GM12801 (cell line): ENCODE measurements around the gene SLC25A47.

ENCODE experiments used
- TF ChIP-seq, protein P1 (sequence below): IDR thresholded peaks from one replicate; pipeline ENCODE4 v1.5.1; 2011; ENCODE audit warnings: control low read depth; ENCODE audit not compliant: insufficient read length; ENCODE audit errors: extremely low read depth

SLC25A47 gene

DNA sequence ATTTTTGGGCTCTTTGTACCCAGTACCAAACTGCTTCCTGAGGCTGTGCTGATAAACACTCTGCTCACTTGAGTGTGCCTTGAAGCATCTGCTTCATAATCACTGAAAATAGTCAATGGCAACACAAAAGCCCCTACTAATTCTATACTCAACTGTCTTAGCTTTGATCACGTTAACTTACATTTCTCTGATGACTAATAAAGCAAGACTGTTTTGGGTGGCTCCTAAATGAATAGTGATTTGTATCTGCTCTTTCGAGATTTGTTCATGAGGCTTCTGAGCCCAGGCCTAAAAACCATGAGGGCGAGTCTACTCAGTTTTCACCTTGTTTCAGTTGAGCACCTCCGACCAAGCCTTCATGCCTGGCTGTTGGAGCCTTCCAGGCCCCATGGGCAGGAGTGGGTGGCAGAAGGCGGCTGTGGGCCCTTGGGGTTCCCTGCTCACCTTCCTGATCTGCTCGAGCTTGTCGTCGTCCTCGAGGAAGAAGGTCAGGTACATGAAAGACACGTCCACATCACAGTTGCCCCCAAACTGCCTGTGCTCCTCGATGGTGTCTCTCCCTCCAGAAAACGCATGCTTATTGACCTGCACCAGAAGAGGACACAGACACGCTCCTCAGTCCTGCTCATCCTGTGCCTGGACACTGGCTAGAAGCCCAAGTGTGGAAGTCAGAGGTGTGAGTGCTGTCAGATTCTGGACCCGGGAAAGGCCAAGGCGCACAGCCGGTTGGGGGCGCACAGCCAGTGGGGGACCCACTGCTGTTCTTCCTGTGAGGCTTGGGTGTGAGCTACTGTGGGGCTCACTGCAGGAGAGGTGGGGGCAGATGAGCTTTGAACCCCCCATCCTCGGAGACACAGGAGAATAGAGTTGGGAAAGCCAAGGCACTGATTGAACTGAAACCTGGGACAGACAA lies 13.7 kb downstream of the SLC25A47 start:
- TF ChIP-seq, protein P1, sequence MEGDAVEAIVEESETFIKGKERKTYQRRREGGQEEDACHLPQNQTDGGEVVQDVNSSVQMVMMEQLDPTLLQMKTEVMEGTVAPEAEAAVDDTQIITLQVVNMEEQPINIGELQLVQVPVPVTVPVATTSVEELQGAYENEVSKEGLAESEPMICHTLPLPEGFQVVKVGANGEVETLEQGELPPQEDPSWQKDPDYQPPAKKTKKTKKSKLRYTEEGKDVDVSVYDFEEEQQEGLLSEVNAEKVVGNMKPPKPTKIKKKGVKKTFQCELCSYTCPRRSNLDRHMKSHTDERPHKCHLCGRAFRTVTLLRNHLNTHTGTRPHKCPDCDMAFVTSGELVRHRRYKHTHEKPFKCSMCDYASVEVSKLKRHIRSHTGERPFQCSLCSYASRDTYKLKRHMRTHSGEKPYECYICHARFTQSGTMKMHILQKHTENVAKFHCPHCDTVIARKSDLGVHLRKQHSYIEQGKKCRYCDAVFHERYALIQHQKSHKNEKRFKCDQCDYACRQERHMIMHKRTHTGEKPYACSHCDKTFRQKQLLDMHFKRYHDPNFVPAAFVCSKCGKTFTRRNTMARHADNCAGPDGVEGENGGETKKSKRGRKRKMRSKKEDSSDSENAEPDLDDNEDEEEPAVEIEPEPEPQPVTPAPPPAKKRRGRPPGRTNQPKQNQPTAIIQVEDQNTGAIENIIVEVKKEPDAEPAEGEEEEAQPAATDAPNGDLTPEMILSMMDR, result no peak

DNA sequence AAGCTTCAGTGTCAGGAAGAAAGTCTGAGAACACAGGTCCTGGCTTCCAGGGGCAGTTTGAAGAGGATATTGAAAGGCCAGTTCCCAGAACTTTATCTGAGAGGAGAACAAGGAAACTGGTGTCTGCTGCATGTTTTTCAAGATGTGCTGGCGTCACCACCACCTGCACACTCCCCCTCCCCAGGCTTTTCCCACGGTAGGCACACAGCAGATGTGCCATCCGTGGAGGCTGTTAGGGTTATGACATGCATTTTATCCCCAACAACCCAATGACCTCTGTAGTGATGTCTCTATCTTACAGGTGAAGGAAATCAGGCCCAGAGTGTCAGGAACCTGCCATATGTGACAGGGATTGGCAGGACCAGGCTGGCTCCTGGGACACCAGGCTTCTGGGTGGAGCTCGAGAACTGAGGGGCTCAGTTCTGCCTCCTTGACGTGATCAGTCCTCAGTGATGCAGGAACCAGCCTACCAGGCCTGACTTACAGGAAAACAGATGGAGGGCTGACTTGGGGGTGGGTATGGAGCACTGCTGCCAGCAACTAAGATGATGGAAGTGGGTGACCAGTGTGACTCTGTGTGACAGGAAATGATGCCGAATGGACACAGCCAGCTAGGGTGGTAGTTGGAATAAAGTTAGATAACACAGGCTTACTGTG lies 16.8 kb downstream of the SLC25A47 start:
- TF ChIP-seq, protein P1, result no peak

DNA sequence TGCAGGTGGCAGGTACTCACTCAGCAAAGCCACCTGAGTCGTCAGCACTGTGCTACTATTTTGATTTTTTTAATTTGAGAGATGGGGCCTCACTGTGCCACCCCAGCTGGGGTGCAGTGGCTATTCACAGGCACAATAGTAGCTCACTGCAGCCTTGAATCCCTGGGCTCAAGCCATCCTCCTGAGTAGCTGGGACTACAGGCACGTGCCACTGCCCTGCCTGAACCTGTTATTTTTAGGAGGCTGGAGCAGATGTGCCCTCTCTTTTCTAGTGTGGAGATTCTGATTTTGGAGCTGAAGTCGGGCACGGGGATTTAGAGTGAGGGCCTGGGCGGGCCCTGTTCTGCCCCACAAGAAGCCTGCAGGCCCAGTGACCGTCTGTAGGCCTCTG lies 17.3 kb downstream of the SLC25A47 start:
- TF ChIP-seq, protein P1, result no peak

DNA sequence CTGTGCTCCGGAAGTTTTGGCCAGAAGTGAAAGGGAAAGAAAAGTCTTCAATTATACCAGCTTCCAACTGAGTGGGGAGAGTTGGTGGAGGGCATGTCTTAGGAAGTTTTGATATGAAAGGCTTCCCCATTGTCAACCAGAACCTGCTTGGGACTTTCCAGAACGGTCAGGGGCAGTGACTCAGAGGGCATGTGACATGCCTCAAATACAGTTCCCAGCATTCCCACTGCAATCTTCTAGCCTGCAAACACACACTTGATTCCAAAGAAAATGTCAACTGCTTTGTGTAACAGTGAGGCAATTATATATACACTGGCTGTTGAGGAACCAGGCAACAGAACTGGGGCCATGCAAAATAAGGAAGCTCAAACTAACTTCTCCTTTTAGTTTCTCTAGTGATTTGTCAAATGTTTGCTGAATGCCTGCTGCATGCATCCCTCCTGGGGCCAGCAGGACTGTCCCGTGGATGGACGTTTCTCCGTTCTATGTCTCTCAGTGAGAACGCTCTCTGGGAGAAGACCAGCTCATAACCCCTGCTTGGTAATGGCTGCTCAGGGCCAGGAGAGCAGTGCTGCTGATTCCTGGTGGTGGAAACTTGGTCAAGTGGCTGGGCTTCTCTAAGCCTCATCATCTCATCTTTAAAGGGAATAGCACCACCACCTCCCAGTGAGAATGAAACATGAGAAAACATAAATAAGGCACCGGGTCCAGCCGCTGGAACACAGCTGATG lies 18.3 kb downstream of the SLC25A47 start:
- TF ChIP-seq, protein P1, result no peak

DNA sequence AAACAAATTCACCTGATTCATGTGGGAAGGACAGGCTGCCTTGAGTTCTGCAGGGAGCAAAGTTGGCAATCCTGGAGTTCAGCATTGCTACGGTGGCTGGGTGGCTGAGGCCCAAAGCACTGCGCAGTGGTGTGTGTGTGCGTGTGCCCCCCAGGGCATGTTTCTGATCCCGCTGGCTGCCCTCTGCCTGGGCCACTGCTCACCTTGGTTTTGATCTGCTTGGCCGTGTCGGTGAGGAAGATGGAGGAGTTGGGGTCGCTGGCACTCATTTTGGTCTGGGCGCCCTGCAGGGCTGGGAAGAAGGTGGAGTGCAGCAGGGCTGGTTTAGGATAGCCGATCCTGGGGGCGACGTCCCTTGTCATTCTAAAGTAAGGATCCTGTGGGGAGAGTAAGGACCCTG lies 19.1 kb downstream of the SLC25A47 start:
- TF ChIP-seq, protein P1, result no peak

DNA sequence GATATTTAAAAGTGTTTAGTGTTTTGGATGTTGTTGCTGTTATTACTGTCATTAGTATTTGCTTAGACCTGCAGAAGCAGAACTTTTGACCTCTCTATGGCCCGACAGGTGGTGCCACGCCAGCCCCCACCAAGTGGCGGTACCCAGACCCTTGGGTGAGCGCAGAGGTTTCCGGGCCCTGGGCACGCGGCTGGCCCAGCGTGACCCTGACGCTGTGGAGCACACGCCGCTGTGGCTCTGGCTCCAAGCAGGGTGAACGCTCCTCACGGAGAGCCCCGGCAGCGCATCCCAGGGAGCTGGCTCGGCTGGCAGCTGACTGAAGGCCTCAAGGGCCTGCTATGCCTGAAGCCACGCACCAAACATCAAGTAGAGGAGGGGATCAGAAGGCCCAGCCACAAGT lies 22.6 kb downstream of the SLC25A47 start:
- TF ChIP-seq, protein P1, result no peak

DNA sequence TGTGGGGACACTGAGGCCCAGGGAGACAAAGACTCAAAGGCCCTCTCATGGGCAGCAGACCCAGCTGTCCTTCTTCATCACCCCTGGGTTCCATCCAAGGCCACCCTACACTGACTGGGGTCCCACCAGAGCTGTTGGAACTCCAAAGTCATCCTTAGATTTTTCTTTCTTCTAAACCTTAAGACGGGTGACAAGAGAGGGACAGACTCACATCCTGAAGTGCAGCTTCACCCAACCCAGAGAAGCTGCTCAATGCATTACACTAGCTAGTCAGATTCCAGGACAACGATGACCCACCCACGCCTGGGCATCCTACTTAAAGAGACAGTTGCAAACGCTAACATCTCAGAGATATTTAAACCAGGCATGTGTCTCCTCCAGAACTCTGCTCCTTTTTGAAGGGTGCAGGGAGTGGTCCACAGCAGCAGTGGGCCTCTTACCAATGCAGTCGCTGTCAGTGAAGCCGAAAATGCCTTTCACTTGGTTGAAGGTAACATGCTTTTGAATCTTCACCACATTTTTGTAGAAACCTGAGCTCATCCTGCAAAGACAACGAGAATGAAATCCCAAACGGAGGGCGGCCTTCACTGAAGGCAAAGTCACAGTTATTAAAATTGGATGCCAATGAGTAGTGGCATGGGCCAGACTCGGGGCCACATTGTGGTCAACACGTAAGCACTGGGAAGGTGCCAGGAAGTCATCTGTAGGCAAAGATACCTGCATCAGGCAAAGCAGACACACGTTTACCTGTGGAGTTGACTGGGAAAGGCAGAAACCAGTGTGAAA lies 23.4 kb downstream of the SLC25A47 start:
- TF ChIP-seq, protein P1, result no peak
